Neural progenitor cell (in vitro differentiated cells): ENCODE measurements around the gene ATF6B. TPM values are rescaled to one million over a fixed set of nuclear protein-coding genes. Genes with fewer than 3 reads are reported as not detected.
A peak's percentile ranks its signal among the peaks of the same experiment; 100 is the strongest.

Experiments
- DNase-seq: peaks from one replicate; pipeline ENCODE4 v3.0.0-alpha.2; 2016; ENCODE audit warnings: low spot score
- H2AFZ ChIP-seq: fragments of 200-600 bp; sonication (generic); replicated peaks from 2 replicates; pipeline ENCODE4 v1.6.1; 2016; ENCODE audit warnings: antibody characterized with exemption
- H3F3A ChIP-seq: fragments of 200-600 bp; sonication (generic); 2 replicates; pipeline ENCODE4 v1.6.1; 2016; ENCODE audit warnings: antibody characterized with exemption, low read depth
- H3K27ac ChIP-seq: fragments of 200-600 bp; sonication (generic); 2 replicates; pipeline ENCODE4 v1.5.1; 2016; ENCODE audit warnings: mild to moderate bottlenecking
- H3K27me3 ChIP-seq: fragments of 200-600 bp; sonication (generic); 2 replicates; pipeline ENCODE4 v1.6.1; 2016; ENCODE audit warnings: mild to moderate bottlenecking, moderate library complexity
- H3K36me3 ChIP-seq: fragments of 200-600 bp; sonication (generic); 2 replicates; pipeline ENCODE4 v1.5.1; 2016
- H3K4me1 ChIP-seq: fragments of 200-600 bp; sonication (generic); 2 replicates; pipeline ENCODE4 v1.6.1; 2016; ENCODE audit warnings: mixed run types
- H3K4me2 ChIP-seq: fragments of 200-600 bp; sonication (generic); 2 replicates; pipeline ENCODE4 v1.6.1; 2016
- H3K4me3 ChIP-seq: fragments of 200-600 bp; sonication (generic); 2 replicates; pipeline ENCODE4 v1.5.1; 2016
- H3K79me2 ChIP-seq: fragments of 200-600 bp; sonication (generic); 2 replicates; pipeline ENCODE4 v1.6.1; 2016; ENCODE audit warnings: low read depth
- H3K9ac ChIP-seq: fragments of 200-600 bp; sonication (generic); 2 replicates; pipeline ENCODE4 v1.6.1; 2016
- H3K9me3 ChIP-seq: fragments of 200-600 bp; sonication (generic); 2 replicates; pipeline ENCODE4 v1.5.1; 2016; ENCODE audit warnings: low read depth
- H4K20me1 ChIP-seq: fragments of 200-600 bp; sonication (generic); 2 replicates; pipeline ENCODE4 v1.6.1; 2016; ENCODE audit warnings: low read depth
- H3K27ac Mint-ChIP-seq: 3 replicates; pipeline ENCODE4 v1.8.0; 2021; ENCODE audit warnings: mixed read lengths
- H3K27me3 Mint-ChIP-seq: 2 replicates; pipeline ENCODE4 v1.8.0; 2022; ENCODE audit warnings: low read depth, mild to moderate bottlenecking, inconsistent platforms, moderate library complexity, mixed read lengths; ENCODE audit not compliant: insufficient read depth
- H3K36me3 Mint-ChIP-seq: 3 replicates; pipeline ENCODE4 v1.8.0; 2021; ENCODE audit warnings: mixed read lengths
- H3K4me1 Mint-ChIP-seq: 3 replicates; pipeline ENCODE4 v1.8.0; 2021; ENCODE audit warnings: mixed read lengths
- H3K4me3 Mint-ChIP-seq: 3 replicates; pipeline ENCODE4 v1.8.0; 2021; ENCODE audit warnings: mild to moderate bottlenecking, moderate library complexity, mixed read lengths
- H3K9me3 Mint-ChIP-seq: 3 replicates; pipeline ENCODE4 v1.8.0; 2020; ENCODE audit warnings: mixed read lengths
- EZH2 ChIP-seq: fragments of 200-600 bp; sonication (generic); IDR thresholded peaks from 2 replicates; pipeline ENCODE4 v1.6.1; 2017; ENCODE audit warnings: antibody characterized with exemption, mild to moderate bottlenecking, moderate library complexity
- EZH2phosphoT487 ChIP-seq: fragments of 200-600 bp; sonication (generic); IDR thresholded peaks from 2 replicates; pipeline ENCODE4 v1.6.1; 2017; ENCODE audit warnings: antibody characterized with exemption
- total RNA-seq: library from RNA; depleted of rRNA; stranded (reverse); fragments of >200 nt; gene quantifications from 2 replicates; pipeline ENCODE4 v1.2.3, GENCODE V29; 2015; ENCODE audit warnings: low replicate concordance
- TF ChIP-seq, protein P1 (sequence below): fragments of 200-600 bp; sonication (generic); IDR thresholded peaks from 2 replicates; pipeline ENCODE4 v1.5.1; 2017; ENCODE audit warnings: antibody characterized with exemption, mild to moderate bottlenecking

ATF6B gene
- total RNA-seq, 1 donor from 2014 or later = 19.4 TPM

GRCh38 chr6:32127409-32127716 is 683 bp downstream of the ATF6B start:
- Histone ChIP-seq H3K79me2 (peaks cover 32% of the 10 kb centered on the region), H3K36me3 (no peaks in the 10 kb centered on the region), H3K9ac (peak overlapping the region; percentile 77), H4K20me1 (no peaks in the 10 kb centered on the region), H3F3A (peaks cover 29% of the 10 kb centered on the region), H3K9me3 (no peaks in the 10 kb centered on the region), H3K27me3 (no peaks in the 10 kb centered on the region), H3K4me3 (peak overlapping the region; percentile 87), H3K4me2 (peak overlapping the region; percentile 91), H3K27ac (peak overlapping the region; percentile 97), H2AFZ (peak overlapping the region; percentile 81), H3K4me1 (peaks cover 18% of the 10 kb centered on the region)
- H3K27ac Mint-ChIP-seq = peak overlapping the region; percentile 26
- no peak for TF ChIP-seq EZH2phosphoT487
- TF ChIP-seq, protein P1, sequence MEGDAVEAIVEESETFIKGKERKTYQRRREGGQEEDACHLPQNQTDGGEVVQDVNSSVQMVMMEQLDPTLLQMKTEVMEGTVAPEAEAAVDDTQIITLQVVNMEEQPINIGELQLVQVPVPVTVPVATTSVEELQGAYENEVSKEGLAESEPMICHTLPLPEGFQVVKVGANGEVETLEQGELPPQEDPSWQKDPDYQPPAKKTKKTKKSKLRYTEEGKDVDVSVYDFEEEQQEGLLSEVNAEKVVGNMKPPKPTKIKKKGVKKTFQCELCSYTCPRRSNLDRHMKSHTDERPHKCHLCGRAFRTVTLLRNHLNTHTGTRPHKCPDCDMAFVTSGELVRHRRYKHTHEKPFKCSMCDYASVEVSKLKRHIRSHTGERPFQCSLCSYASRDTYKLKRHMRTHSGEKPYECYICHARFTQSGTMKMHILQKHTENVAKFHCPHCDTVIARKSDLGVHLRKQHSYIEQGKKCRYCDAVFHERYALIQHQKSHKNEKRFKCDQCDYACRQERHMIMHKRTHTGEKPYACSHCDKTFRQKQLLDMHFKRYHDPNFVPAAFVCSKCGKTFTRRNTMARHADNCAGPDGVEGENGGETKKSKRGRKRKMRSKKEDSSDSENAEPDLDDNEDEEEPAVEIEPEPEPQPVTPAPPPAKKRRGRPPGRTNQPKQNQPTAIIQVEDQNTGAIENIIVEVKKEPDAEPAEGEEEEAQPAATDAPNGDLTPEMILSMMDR = no peak
- no peak for TF ChIP-seq EZH2
- peaks cover 36% of the 10 kb centered on the region for H3K4me1 Mint-ChIP-seq
- H3K36me3 Mint-ChIP-seq = peaks cover 15% of the 10 kb centered on the region
- no peaks in the 10 kb centered on the region for H3K9me3 Mint-ChIP-seq
- H3K27me3 Mint-ChIP-seq = peaks cover 5% of the 10 kb centered on the region
- no peak for DNase-seq
- peak overlapping the region; percentile 98 for H3K4me3 Mint-ChIP-seq

GRCh38 chr6:32126880-32127279 is 1.2 kb downstream of the ATF6B start:
- TF ChIP-seq EZH2phosphoT487 (no peak), EZH2 (no peak)
- TF ChIP-seq, protein P1 = no peak
- no peak overlapping the region for H3K27ac ChIP-seq

DNA sequence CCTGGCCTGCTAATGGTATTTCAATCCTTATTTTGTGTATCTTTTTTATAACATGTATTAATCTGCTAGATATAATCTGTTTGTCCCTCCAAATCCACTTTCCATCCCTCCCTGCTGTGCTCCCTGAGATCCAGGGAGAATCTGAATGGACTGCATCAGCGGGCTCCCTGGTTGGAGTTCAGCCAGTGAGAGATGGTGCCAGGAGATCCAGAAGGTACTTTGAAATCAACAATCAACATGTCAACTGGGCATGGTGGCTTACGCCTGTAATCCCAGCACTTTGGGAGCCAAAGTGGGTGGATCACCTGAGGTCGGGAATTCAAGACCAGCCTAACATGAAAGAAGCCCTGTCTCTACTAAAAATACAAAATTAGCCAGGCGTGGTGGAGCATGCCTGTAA is 4.4 kb downstream of the ATF6B start:
- no peaks in the 10 kb centered on the region for H4K20me1 ChIP-seq

More at GRCh38 chr6:32126880-32127279, 1.2 kb downstream of the ATF6B start:
- Mint-ChIP-seq H3K36me3 (peaks cover 19% of the 10 kb centered on the region), H3K4me3 (peak overlapping the region; percentile 98), H3K27ac (peak overlapping the region; percentile 26), H3K27me3 (peaks cover 5% of the 10 kb centered on the region), H3K4me1 (peaks cover 36% of the 10 kb centered on the region), H3K9me3 (no peaks in the 10 kb centered on the region)
- Histone ChIP-seq H3K36me3 (no peaks in the 10 kb centered on the region), H3K9ac (peak overlapping the region; percentile 77), H3K4me1 (peaks cover 18% of the 10 kb centered on the region), H3K27me3 (no peaks in the 10 kb centered on the region), H3K4me3 (peak overlapping the region; percentile 87), H3K79me2 (peaks cover 32% of the 10 kb centered on the region), H4K20me1 (no peaks in the 10 kb centered on the region), H3F3A (peaks cover 29% of the 10 kb centered on the region), H2AFZ (no peak overlapping the region), H3K9me3 (no peaks in the 10 kb centered on the region), H3K4me2 (peak overlapping the region; percentile 91)
- no peak for DNase-seq

More for the DNA sequence above, 4.4 kb downstream of the ATF6B start:
- H3K36me3 ChIP-seq = no peaks in the 10 kb centered on the region
- no peak overlapping the region for H3K4me3 Mint-ChIP-seq
- peaks cover 30% of the 10 kb centered on the region for H3K4me1 Mint-ChIP-seq
- H3K27me3 ChIP-seq = no peaks in the 10 kb centered on the region
- H3K27me3 Mint-ChIP-seq = peaks cover 2% of the 10 kb centered on the region
- H3K27ac ChIP-seq = no peak overlapping the region
- no peak for TF ChIP-seq EZH2phosphoT487
- no peak for TF ChIP-seq EZH2
- TF ChIP-seq, protein P1 = no peak
- H3K9me3 ChIP-seq = no peaks in the 10 kb centered on the region
- no peak overlapping the region for H2AFZ ChIP-seq
- H3K9ac ChIP-seq = no peak overlapping the region
- H3K4me1 ChIP-seq = peaks cover 9% of the 10 kb centered on the region
- no peak overlapping the region for H3K4me2 ChIP-seq
- peaks cover 25% of the 10 kb centered on the region for H3K36me3 Mint-ChIP-seq
- H3F3A ChIP-seq = peaks cover 28% of the 10 kb centered on the region
- DNase-seq = no peak
- peaks cover 19% of the 10 kb centered on the region for H3K79me2 ChIP-seq
- no peaks in the 10 kb centered on the region for H3K9me3 Mint-ChIP-seq
- no peak overlapping the region for H3K27ac Mint-ChIP-seq
- H3K4me3 ChIP-seq = no peak overlapping the region
